ENCODE data around the gene SLC16A7. TPM values are rescaled to one million over a fixed set of nuclear protein-coding genes. Genes with fewer than 3 reads are reported as not detected.

Gene SLC16A7
- total and polyA plus RNA-seq, 10 donors, result 3.2 to 98.8 (median 60.9) TPM

DNA sequence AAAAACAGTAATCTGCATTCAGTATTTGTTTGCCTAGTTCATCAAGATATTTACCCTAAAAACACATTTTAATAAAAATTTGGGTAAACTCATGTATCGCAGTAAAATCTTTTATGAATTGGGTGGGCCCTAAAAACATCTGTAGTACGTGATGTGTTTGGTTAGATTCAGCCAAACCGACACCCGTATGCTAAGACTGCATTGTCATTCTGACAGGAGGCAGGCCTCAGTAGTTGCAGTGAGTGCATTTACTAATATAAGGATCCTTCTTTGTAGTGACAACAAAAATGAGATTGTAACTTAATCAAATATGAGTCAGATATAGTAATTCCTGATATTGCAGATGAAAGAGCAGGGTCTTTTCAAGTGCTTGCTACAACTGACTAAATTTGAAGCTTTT is 191.8 kb downstream of the SLC16A7 start:
- TF ChIP-seq, protein P1, sequence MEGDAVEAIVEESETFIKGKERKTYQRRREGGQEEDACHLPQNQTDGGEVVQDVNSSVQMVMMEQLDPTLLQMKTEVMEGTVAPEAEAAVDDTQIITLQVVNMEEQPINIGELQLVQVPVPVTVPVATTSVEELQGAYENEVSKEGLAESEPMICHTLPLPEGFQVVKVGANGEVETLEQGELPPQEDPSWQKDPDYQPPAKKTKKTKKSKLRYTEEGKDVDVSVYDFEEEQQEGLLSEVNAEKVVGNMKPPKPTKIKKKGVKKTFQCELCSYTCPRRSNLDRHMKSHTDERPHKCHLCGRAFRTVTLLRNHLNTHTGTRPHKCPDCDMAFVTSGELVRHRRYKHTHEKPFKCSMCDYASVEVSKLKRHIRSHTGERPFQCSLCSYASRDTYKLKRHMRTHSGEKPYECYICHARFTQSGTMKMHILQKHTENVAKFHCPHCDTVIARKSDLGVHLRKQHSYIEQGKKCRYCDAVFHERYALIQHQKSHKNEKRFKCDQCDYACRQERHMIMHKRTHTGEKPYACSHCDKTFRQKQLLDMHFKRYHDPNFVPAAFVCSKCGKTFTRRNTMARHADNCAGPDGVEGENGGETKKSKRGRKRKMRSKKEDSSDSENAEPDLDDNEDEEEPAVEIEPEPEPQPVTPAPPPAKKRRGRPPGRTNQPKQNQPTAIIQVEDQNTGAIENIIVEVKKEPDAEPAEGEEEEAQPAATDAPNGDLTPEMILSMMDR (IDR thresholded peaks at IDR 0.05 in 8 of 11, conservative IDR thresholded peaks at IDR 0.05 in 3 of 11), result no peak
- TF ChIP-seq POLR2A (IDR thresholded peaks at IDR 0.05) (no peak), POLR2AphosphoS5 (IDR thresholded peaks at IDR 0.05) (no peak)
- Histone ChIP-seq H3K4me1 (no peaks in the 10 kb centered on the region), H3K4me3 (no peak overlapping the region), H3K36me3 (peaks cover 0 to 7% (median 3%) of the 10 kb centered on the region in 6 donors), H3K9me3 (peaks cover 0 to 16% (median 3%) of the 10 kb centered on the region in 8 donors), H3K27me3 (replicated peaks in 1 of 7) (no peaks in the 10 kb centered on the region), H3K27ac (no peak overlapping the region)
- 78 to 93% (median 79%) methylated on average over 4 of the region's 4 CpGs for WGBS, 5 donors
- DNase-seq, result no peak
- intact Hi-C loops (cut with DNase I; ENCODE audit: low total_unique reads), result no loop called here

DNA sequence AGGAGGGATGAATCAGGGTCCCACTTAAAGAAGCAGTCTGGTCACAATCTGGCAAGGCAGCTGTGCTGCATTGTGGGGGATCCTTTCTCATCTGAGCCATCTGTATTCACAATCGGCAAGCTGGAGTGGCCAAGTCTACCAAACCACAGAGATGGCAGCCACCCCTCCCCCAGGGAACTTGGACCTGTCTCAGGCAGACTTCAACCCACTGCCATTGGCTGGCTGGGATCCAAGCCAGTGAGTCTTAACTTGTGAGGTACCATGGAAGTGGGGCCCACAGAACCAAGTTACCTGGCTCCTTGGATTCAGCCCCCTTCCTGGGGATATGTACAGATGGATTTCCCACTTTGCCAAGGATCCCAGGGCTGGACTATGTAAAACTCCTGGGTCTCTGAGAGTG is 196.8 kb downstream of the SLC16A7 start:
- Histone ChIP-seq H3K36me3 (peaks cover 0 to 15% (median 3%) of the 10 kb centered on the region in 6 donors), H3K27ac (no peak overlapping the region), H3K9me3 (peaks cover 0 to 59% (median 30%) of the 10 kb centered on the region in 8 donors), H3K27me3 (replicated peaks in 1 of 7) (no peaks in the 10 kb centered on the region), H3K4me3 (no peak overlapping the region), H3K4me1 (no peaks in the 10 kb centered on the region)
- intact Hi-C loops (cut with DNase I; ENCODE audit: low total_unique reads), result no loop called here
- TF ChIP-seq POLR2A (IDR thresholded peaks at IDR 0.05) (no peak), POLR2AphosphoS5 (IDR thresholded peaks at IDR 0.05) (no peak)
- TF ChIP-seq, protein P1 (IDR thresholded peaks at IDR 0.05 in 8 of 11, conservative IDR thresholded peaks at IDR 0.05 in 3 of 11), result no peak
- no peak for DNase-seq
- 80 to 100% (median 95%) methylated on average over 1 of the region's 1 CpG for WGBS, 5 donors

DNA sequence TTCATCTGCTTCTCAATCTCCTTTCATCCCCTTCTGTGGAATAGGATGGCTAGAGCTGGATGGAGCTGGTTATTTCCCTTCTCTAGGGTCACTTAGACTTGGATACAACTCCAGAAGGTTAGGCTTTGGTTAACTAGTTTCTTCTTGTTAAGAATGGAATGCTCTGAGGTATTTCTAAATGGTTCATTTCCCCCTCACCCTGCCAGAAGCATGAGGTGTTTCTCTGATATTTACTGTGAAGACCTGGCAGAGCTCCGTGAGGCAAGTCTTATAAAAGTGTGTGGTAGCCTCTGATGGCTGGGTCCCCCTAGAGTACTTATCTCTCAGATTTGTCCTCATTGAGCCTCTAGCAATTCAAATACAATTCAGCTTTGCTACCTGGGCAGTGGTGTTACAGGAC is 207.9 kb downstream of the SLC16A7 start:
- intact Hi-C loops (cut with DNase I; ENCODE audit: low total_unique reads), result no loop called here
- Histone ChIP-seq H3K9me3 (peaks cover 5 to 48% (median 36%) of the 10 kb centered on the region in 8 donors), H3K4me1 (no peaks in the 10 kb centered on the region), H3K27me3 (replicated peaks in 1 of 7) (no peaks in the 10 kb centered on the region), H3K36me3 (no peaks in the 10 kb centered on the region), H3K4me3 (no peak overlapping the region), H3K27ac (no peak overlapping the region)
- DNase-seq, result no peak
- 73 to 91% (median 82%) methylated on average over 1 of the region's 1 CpG for WGBS, 5 donors
- TF ChIP-seq, protein P1 (IDR thresholded peaks at IDR 0.05 in 8 of 11, conservative IDR thresholded peaks at IDR 0.05 in 3 of 11), result no peak
- TF ChIP-seq POLR2AphosphoS5 (IDR thresholded peaks at IDR 0.05) (no peak), POLR2A (IDR thresholded peaks at IDR 0.05) (no peak)

DNA sequence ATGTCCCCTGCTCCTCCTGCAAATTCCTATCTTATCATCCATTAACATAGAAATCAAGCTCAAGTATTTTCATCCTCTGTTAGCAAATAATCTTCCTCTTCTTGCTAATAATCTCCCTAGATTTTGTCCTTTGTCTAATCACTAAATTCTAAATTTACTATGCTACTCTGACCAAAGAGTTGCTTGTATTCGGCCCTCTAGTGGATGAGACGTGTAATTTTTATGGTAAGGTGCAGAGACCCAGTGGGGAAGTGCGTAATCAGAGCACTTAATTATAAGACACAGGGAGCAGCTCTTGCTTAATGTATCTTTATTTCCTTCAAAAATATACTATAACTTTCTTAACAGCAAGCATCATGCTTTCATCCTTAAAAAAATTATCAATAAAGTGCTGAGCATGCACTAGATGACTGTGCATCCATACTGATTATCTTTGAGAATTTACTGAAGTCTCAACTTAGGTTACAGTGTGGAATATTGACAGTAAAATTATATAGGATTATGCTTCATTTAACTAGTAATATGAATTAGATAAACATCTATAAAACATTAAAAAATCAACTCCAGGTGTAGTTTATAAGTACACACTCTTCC is 212.6 kb downstream of the SLC16A7 start:
- H3K27me3 ChIP-seq (replicated peaks in 1 of 7), result no peaks in the 10 kb centered on the region
- no peak for DNase-seq
- intact Hi-C loops (cut with DNase I; ENCODE audit: low total_unique reads), result no loop called here
- H3K36me3 ChIP-seq, result no peaks in the 10 kb centered on the region
- H3K27ac ChIP-seq, result no peak overlapping the region
- no peak overlapping the region for H3K4me3 ChIP-seq
- H3K9me3 ChIP-seq, result peaks cover 0 to 4% (median 0%) of the 10 kb centered on the region in 8 donors
- WGBS, 5 donors, result 7 to 17% (median 14%) methylated on average over 3 of the region's 3 CpGs
- no peak for TF ChIP-seq POLR2AphosphoS5 (IDR thresholded peaks at IDR 0.05)
- TF ChIP-seq, protein P1 (IDR thresholded peaks at IDR 0.05 in 8 of 11, conservative IDR thresholded peaks at IDR 0.05 in 3 of 11), result peak; percentile 44 to 71 (median 62)
- no peak for TF ChIP-seq POLR2A (IDR thresholded peaks at IDR 0.05)
- no peaks in the 10 kb centered on the region for H3K4me1 ChIP-seq
